DMS114 treated with DMSO at 0.1 percent for 48 hours (cell line): ENCODE results near the gene NDST1.
"Not testable (repeated sequence)": the region's sequence is repeated elsewhere in the genome, so short reads cannot be mapped to it uniquely, and the experiment has no call there.

Source experiments
- DNase-seq: peaks from one replicate; lab custom pipeline; 2025; ENCODE audit not compliant: unreplicated experiment; lab: John Stamatoyannopoulos, UW

The NDST1 gene

GRCh38 chr5:150507474-150508276 is at the start of gene NDST1:
NDST1 (plus strand) TSS chr5:150508131; CDS start chr5:150521255, 13,124 bp downstream.
- DNase-seq = no peak

GRCh38 chr5:150458802-150459557 is 49.0 kb upstream of the NDST1 start:
- peak; percentile 42 for DNase-seq

- DNase-seq = no peak
Measured at GRCh38 chr5:150460781-150461180, 47.1 kb upstream of the NDST1 start.

- DNase-seq = no peak
Measured at GRCh38 chr5:150461231-150461630, 46.7 kb upstream of the NDST1 start.

GRCh38 chr5:150464554-150465012 is 43.3 kb upstream of the NDST1 start:
- no peak for DNase-seq

GRCh38 chr5:150465927-150466326 is 42.0 kb upstream of the NDST1 start:
- DNase-seq = no peak

GRCh38 chr5:150468206-150468605 is 39.7 kb upstream of the NDST1 start:
- no peak for DNase-seq

GRCh38 chr5:150469718-150470469 is 38.0 kb upstream of the NDST1 start:
- no peak for DNase-seq

GRCh38 chr5:150473673-150474358 is 34.1 kb upstream of the NDST1 start:
- DNase-seq = no peak

- not testable (repeated sequence) for DNase-seq
Measured at GRCh38 chr5:150476568-150476967, 31.4 kb upstream of the NDST1 start.

GRCh38 chr5:150479416-150479815 is 28.5 kb upstream of the NDST1 start:
- DNase-seq = no peak

- DNase-seq = no peak
Measured at GRCh38 chr5:150481708-150481965, 26.3 kb upstream of the NDST1 start.

- no peak for DNase-seq
Measured at GRCh38 chr5:150481972-150482406, 25.9 kb upstream of the NDST1 start.

GRCh38 chr5:150484964-150485692 is 22.8 kb upstream of the NDST1 start:
- DNase-seq = no peak

GRCh38 chr5:150485693-150486401 is 22.1 kb upstream of the NDST1 start:
- no peak for DNase-seq

- DNase-seq = peak; percentile 61
Measured at GRCh38 chr5:150486402-150487198, 21.3 kb upstream of the NDST1 start.

GRCh38 chr5:150487199-150488061 is 20.5 kb upstream of the NDST1 start:
- DNase-seq = no peak
